GM19240 (cell line): Measurements from ENCODE around the gene POLR2H.
"Not testable (repeated sequence)": the region's sequence is repeated elsewhere in the genome, so short reads cannot be mapped to it uniquely, and the experiment has no call there.

Source experiments
- DNase-seq: peaks from one replicate; pipeline ENCODE4 v3.0.0; 2011; ENCODE audit warnings: low spot score; ENCODE audit not compliant: insufficient read length

Gene POLR2H

DNA sequence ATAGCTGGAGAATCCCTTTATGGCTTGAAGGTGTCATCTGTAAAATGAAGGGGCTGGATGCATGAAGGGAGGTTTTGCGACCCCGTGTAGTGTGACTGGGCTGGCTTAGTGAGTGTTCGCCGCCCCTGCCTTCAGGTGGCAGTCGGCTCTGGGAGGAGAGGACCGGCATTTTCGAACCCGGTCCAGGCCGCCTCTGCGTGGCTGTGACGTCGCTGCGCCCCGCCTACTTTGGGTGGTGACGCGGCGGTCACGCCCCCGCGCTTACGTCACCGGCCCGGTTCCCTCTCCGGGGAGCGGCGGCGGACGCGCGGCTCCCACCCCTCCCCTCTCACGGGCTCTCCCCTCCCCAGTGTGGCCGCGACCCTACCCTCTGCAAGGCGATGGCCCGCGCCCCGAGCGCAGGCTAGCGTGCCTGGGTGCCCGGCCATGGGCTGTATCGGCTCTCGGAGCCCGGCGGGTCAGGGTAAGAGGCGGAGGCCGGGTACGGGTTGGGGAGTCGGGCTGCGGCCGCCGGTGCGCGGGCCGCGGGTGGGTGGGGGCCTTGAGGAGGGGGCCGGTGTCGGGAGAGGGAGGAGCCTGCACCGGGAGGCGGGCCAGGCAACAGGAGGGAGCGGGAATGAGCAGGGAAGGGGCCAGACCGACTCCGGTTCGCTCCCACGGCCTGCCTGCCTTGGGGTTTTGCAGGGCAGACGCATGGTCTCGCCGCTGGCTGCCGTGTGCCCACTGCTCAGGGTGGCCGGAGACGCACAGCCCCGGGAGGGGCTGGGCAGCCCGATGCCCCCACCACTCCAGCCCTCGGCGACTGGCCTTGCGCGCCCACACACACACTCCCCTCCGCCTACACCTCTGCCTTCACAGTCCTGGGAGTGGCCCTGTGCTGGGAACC is 25.6 kb upstream of the POLR2H start:
- DNase-seq = peak; percentile 73

DNA sequence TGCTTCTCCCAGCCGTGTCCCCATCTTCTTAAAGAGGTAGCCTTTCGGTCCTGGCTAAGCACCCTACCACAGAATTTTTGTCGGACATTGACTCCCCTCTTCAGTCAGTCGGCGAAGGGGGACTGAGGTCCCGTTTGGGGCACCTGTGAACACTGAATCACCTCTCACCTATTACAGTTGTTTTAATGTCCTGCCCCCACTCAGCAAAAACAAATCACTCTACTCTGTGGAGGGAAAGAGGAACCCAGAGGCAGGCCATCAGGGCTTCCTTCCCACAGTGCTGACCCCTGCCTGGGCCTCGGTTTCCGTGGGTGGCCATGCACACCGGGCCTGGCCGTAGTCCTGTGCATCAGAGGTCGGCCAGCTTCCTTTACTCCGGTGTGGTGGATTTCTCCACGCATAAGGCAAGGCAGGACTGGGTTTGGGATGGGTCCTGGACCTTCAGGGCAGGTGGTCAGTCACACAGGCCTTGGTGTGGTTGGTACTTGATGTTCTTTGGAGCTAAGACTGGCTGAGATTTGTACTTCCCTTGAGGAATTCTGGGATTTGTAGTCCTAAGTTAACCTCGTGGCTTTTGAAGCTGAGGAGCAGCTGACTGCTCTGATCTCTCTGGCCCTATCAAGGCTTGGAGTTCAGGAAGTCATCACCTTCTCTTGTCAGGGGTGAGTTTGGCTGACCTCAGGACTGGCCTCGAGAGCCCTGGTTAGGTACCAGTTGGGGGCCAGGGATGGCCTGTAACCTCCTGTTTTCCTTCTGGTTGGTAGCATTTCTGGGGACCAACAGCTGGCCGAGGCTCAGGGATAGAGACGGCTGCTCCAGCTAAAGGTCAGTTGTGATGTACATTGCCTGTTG is 24.7 kb upstream of the POLR2H start:
- DNase-seq = no peak

DNA sequence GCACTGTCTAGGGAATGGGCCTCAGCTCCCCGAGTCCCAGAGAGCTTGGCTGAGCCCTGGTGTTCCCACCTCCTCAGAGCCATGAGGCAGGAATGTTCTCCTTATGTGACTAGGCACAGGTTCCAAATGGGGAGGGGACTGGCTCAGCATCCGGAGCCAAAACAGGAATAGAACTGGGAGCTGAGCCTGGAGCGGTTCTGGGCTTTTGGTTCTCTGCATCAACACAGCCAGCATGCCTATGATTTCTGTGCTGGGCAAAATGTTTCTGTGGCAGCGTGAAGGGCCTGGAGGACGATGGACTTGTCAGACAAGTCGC is 24.2 kb upstream of the POLR2H start, which contains the start of gene FAM131A:
FAM131A (plus strand) TSS at position 202 of the 316 bp plus-strand sequence; CDS start at position 233, 31 bp downstream.
- no peak for DNase-seq

DNA sequence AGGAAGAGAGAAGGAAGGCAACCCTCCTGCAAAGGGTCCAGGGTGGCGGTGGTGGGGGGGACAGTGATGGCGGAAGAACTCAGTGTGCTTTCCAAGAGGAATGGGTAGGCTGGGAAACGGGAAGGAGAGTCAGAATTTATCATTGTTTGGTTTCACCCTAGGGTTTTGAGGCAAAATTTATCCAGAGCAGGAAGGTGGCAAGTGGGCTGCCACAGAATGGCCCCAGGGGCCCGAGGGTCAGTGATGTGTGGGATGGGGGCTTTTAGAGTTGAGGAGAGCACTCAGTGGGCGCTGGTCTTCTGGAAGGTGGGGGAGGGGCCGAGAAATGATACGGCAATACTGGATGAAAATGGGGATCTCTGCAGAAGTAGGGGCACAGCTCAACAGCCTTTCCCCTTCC is 23.5 kb upstream of the POLR2H start:
- DNase-seq = no peak

DNA sequence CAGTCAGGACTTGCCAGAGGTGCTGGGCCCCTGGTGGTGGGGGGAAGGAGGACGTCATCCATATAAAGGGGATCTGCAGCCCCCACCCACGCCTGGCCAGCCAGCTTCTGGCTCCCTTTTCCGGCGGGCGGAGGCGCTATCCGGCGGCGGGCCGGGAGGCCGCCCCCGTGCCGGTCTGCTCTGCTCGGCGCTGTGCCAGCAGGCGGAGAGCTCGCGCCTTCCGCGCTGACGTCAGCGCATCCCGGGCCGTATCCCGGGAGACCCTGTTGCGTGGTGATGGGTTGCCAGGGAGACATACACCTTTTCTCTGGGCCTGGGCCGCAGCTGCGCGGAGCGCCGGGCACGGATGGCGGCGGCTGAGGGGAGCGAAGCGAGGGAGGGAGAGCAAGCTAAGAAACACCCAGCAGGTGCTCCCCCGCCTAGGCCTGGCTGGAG is 23.0 kb upstream of the POLR2H start:
- no peak for DNase-seq

DNA sequence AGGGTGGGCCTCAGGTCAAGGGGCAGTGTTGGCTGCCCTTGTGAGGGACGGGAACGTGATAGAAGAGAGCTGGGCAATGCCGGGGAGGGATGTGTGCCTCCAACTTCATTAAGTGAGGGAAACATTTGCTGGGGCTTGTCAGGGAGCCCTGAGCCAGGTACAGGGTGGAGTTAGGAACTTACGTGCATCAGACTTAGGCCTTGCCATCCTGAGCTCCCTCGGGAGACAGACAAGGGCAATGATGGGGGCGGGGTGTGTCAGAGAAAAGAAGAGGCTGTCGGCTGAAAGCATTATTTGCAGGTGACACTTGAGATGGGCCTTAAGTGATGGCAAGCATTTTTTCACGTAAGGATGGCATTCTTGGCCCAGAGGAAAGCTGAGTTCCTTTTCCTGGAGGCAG is 22.5 kb upstream of the POLR2H start:
- DNase-seq = no peak

DNA sequence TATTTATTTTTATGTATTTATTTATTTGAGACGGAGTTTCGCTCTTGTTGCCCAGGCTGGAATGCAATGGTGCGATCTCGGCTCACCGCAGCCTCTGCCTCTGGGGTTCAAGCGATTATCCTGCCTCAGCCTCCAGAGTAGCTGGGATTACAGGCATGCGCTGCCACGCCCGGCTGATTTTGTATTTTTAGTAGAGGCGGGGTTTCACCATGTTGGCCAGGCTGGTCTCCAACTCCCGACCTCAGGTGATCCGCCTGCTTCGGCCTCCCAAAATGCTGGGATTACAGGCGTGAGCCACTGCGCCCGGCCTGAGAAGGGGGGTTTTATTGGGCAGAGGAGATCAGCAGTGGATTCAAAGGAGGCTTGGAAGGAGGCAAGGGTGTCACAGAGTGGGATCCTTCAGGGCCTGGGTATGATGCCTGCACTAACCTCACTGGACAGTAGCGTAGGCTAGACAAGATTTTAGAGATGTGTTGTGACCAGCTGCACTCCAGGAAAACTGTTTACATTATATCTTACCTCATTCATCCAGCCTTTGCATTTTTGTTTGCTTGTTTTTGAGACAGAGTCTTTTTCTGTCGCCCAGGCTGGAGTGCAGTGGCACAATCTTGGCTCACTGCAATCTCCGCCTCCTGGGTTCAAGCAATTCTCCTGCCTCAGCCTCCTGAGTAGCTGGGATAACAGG is 21.9 kb upstream of the POLR2H start:
- not testable (repeated sequence) for DNase-seq

DNA sequence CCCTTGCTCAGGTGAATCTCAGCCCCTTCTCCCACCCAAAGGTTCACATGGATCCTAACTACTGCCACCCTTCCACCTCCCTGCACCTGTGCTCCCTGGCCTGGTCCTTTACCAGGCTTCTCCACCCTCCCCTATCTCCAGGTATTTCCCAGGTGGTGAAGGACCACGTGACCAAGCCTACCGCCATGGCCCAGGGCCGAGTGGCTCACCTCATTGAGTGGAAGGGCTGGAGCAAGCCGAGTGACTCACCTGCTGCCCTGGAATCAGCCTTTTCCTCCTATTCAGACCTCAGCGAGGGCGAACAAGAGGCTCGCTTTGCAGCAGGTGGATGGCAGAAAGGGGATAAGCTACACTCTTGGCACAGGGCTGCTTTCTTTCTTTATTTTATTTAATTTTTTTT is 19.6 kb upstream of the POLR2H start:
- DNase-seq = no peak

DNA sequence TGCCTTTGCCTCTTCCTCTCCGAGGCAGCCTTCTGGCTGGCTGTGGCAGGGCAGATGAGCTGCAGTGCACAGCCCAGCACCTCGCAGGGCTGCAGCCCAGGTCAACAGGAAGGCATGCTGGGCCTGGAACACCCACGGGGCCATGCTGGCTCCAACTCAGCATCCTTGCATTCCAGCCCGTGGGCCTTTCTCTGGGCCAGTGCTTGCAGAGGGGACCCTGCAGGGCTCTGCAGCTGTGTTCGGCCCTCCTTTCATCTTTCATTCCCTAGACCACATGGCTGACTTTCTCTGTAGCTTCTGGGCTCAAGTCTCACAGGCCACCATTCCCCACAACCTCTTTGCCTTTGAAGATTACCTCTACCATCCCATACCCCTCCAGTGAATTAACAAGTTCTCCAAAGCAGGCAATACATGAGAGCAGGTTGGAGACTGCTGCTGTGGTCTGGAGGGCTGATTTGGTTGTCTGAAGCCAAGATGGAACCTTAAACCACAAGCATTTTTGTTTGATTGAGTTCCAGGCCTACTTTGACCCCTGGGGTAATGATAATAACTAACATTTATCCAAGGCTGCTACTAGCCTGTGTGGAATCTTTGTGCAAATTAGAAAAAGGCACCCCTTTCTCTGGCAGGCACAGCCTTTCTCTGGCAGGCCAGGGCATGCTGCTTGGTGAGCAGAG is 18.2 kb upstream of the POLR2H start:
- no peak for DNase-seq

DNA sequence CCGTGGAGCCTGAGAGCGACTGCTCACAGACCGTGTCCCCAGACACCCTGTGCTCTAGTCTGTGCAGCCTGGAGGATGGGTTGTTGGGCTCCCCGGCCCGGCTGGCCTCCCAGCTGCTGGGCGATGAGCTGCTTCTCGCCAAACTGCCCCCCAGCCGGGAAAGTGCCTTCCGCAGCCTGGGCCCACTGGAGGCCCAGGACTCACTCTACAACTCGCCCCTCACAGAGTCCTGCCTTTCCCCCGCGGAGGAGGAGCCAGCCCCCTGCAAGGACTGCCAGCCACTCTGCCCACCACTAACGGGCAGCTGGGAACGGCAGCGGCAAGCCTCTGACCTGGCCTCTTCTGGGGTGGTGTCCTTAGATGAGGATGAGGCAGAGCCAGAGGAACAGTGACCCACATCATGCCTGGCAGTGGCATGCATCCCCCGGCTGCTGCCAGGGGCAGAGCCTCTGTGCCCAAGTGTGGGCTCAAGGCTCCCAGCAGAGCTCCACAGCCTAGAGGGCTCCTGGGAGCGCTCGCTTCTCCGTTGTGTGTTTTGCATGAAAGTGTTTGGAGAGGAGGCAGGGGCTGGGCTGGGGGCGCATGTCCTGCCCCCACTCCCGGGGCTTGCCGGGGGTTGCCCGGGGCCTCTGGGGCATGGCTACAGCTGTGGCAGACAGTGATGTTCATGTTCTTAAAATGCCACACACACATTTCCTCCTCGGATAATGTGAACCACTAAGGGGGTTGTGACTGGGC is 16.8 kb upstream of the POLR2H start:
- DNase-seq = no peak

DNA sequence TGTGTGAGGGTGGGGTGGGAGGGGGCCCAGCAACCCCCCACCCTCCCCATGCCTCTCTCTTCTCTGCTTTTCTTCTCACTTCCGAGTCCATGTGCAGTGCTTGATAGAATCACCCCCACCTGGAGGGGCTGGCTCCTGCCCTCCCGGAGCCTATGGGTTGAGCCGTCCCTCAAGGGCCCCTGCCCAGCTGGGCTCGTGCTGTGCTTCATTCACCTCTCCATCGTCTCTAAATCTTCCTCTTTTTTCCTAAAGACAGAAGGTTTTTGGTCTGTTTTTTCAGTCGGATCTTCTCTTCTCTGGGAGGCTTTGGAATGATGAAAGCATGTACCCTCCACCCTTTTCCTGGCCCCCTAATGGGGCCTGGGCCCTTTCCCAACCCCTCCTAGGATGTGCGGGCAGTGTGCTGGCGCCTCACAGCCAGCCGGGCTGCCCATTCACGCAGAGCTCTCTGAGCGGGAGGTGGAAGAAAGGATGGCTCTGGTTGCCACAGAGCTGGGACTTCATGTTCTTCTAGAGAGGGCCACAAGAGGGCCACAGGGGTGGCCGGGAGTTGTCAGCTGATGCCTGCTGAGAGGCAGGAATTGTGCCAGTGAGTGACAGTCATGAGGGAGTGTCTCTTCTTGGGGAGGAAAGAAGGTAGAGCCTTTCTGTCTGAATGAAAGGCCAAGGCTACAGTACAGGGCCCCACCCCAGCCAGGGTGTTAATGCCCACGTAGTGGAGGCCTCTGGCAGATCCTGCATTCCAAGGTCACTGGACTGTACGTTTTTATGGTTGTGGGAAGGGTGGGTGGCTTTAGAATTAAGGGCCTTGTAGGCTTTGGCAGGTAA is 16.0 kb upstream of the POLR2H start:
- no peak for DNase-seq

DNA sequence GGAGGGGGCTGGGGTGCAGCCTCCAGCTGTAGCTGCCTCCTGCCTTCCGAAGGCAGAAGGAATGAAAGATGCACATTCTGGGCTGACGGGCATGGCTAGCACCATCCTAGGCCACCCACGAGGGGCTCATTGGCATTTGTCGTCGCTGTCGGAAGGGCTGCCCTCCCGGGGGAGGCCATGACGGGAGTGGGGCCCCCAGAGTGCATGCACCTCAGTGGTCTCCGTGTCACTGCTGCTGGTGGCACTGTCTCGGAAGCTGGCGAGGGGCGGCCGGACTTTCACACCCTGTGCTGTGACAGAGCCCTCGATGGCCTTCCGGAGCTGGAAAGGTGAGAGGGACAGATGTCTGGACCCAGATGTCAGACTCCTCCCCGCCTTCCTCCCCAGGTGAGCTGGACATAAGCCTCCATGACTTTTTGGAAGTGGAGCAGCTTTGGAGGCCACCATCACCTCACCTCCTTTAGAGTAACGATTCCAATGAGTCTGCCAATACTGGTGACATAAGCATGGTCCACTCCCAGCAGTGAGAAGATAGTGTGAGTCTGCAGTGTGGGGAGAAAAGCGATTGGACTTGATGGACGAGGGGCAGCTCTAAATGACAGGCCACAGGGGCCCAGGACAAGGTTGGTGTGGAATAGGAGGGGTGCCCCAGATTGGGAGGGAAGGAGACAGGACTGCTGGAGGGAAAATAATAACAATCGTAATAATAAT is 14.9 kb upstream of the POLR2H start:
- no peak for DNase-seq

DNA sequence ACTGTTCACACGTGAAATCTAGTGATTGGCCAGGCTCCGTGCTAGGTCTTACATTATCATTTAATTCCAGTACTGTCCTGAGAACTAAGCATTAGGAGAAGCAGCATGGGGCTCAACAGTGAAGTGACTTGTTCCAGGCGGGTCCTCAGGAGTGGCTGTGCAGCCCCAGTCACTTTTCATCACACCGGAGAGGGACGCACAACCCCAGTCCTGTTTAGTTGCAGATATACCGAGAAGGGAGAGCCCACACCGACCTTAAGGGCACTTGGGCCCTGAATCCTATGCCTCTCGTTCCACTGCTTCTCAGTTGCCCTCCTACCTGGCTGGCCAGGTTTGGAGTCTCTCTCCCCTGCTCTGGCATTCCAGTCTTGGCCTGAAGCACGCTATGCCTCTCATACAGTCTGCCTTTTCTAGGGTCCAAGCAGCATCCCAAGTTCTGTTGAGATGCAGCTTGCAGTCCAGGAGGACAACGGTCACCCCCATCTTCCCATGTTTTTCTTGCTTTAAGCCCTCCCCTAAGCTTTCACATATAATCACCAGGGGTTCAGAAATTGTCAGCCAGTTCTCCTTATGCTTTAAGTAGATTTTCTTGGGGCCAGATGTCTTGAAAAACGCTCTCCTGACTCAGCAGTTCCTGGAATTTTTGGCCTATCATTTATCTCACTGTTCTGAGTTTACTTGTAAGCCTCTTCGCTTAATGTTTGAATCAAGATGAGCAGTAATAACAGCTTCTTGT is 14.0 kb upstream of the POLR2H start:
- no peak for DNase-seq

DNA sequence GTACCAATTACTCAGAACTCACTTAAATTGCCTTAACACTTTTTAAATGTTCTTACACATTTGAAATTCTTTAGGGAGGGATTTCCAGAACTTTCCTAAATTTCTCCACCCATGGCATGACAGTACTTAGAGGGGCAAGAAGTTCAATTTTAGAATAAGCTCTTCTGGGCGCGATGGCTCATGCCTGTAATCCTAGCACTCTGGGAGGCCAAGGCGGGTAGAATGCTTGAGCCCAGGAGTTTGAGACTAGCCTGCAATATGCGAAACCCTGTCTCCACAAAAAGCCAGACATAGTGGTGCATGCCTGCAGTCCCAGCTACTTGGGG is 13.5 kb upstream of the POLR2H start:
- no peak for DNase-seq

DNA sequence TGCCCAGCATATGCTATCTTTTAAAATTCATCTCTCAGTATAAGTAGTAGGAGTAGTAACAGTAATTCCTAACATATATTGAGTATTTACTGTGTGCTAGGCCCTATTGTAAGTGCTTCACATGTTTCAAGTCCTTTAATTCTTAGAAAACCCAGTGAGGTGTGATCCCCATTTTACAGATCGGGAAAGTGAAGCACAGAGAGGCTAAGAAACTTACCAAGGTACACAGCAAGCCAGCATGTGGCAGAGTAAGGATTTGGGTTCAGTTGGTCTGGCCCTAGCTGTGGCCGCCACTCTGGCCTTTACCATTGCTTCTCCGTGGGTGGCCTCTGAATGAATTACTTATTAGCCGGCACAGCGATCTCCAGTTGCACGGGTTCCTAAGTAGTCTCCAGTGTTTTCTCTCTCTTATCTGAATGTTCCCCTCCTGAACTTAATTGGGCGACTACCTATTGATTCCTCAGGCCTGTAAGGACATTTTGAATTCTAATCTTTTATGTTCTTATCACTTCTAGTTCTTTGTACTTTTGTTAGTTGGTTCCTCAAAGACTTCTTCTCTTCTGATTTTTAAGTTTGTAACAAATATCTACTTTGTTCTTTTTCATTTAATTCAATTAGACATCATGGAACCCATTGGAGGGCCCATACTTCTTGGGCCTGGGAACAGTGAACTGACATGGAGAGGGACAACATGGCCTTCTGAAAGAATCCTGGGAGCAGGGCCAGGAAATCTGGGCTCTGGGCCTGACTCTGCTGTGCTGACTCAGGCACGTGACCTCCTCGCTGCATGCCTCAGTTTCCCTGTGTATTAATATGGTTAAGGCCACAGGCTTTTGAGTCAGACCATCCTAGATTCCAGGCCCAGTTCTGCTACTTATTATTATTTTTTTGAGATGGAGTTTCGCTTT is 11.7 kb upstream of the POLR2H start:
- no peak for DNase-seq

DNA sequence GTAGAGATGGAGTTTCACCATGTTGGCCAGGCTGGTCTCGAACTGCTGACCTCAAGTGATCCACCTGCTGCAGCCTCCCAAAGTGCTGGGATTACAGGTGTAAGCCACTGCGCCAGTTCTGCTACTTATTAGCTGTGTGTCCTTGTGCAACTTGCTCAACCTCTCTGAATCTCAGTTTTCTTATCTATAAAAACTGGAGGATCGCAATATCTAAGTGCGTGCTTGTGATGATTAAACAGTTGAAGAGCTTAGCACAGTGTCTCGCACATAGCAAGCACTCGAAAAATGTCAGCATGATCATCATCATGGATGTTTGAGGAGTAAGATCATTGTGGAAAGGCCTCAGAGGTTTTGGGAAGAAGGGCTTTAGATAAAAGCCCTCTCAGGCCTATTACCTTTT is 10.9 kb upstream of the POLR2H start:
- no peak for DNase-seq

DNA sequence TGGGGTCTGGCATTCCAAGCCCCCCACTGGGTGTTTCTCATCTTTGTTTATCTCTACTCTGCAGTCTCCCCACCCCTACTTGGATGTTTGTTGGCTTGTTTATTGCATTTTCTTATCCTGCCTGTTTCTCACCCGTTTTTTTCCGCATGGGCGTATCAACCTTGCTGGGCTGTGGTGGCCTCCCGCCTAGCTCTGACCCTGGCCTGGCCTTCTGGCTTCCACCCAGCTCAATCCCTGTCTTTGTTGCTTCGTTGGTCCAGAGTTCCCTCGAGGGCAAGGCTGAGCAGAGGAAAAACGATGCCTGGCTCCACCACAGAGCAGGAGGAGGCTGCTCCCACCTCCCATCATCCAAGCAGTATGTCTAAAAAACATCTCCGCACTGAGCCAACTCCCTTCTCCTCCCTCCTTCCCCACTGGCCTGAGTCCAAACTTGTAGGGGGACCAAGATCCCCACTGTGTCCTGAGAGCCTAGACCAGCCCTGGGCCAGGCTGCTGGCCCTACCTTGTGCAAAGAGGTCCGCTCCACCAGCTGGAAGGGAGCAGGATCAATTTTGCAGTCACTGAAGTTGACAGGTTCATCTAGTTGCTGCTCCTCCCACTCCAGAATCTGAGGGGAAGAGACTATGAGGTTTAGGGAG is 9.9 kb upstream of the POLR2H start:
- no peak for DNase-seq
